HUES48 (cell line): Measurements from ENCODE around the gene IL36RN.

ENCODE experiments used
- H3K27ac ChIP-seq: one replicate; pipeline ENCODE4 v1.7.0; 2013; ENCODE audit warnings: low read depth, low read length, inconsistent platforms
- H3K27me3 ChIP-seq: 2 replicates; pipeline ENCODE4 v1.6.1; 2013; ENCODE audit warnings: mild to moderate bottlenecking, low read length; ENCODE audit not compliant: control insufficient read depth, insufficient read depth
- H3K36me3 ChIP-seq: 2 replicates; pipeline ENCODE4 v1.6.1; 2013; ENCODE audit warnings: low read length; ENCODE audit not compliant: control insufficient read depth, insufficient read depth
- H3K4me1 ChIP-seq: 2 replicates; pipeline ENCODE4 v1.6.1; 2013; ENCODE audit warnings: mild to moderate bottlenecking, low read length; ENCODE audit not compliant: control insufficient read depth, insufficient read depth
- H3K4me3 ChIP-seq: 2 replicates; pipeline ENCODE4 v1.5.1; 2013; ENCODE audit warnings: mild to moderate bottlenecking, low read depth, low read length
- H3K9ac ChIP-seq: 2 replicates; pipeline ENCODE4 v1.6.1; 2013; ENCODE audit warnings: mild to moderate bottlenecking, low read depth, low read length, moderate library complexity
- H3K9me3 ChIP-seq: 2 replicates; pipeline ENCODE4 v1.6.1; 2013; ENCODE audit warnings: low read length; ENCODE audit not compliant: control insufficient read depth, insufficient read depth

IL36RN gene

DNA sequence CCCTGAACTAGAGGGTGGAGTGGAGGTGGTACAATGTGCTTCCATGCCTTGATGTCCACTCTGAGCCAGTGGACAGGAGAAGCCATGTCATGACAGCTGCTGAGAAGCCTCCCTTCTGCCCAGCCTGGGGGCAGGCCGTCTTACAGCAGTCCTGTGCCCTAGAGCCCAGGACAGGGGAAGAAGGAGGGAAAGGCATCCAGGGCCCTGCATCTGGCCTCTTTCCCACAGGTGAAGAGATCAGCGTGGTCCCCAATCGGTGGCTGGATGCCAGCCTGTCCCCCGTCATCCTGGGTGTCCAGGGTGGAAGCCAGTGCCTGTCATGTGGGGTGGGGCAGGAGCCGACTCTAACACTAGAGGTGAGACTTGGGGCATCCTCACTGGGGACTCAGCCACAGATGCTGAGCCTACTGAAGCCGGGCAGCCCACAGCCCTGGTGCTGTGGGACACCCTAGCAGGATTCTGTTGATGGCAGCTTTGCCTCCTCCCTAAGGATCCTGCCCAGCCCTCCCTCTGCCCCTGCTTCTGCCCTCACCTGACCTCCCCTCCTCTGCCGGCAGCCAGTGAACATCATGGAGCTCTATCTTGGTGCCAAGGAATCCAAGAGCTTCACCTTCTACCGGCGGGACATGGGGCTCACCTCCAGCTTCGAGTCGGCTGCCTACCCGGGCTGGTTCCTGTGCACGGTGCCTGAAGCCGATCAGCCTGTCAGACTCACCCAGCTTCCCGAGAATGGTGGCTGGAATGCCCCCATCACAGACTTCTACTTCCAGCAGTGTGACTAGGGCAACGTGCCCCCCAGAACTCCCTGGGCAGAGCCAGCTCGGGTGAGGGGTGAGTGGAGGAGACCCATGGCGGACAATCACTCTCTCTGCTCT, 3.1 kb downstream of the IL36RN start:
- H3K4me1 ChIP-seq, result no peaks in the 10 kb centered on the region
- H3K9me3 ChIP-seq, result peaks cover 5% of the 10 kb centered on the region; the same call in 1 of the 2 replicates
- no peak overlapping the region for H3K9ac ChIP-seq
- H3K36me3 ChIP-seq, result no peaks in the 10 kb centered on the region
- no peak overlapping the region for H3K27ac ChIP-seq
- no peak overlapping the region for H3K4me3 ChIP-seq
- no peaks in the 10 kb centered on the region for H3K27me3 ChIP-seq

GRCh38 chr2:113064281-113064680, 5.3 kb downstream of the IL36RN start:
- Histone ChIP-seq H3K9ac (no peak overlapping the region), H3K9me3 (peaks cover 7% of the 10 kb centered on the region; the same call in 1 of the 2 replicates), H3K27ac (no peak overlapping the region), H3K4me1 (no peaks in the 10 kb centered on the region), H3K27me3 (no peaks in the 10 kb centered on the region), H3K4me3 (no peak overlapping the region), H3K36me3 (no peaks in the 10 kb centered on the region)

- H3K36me3 ChIP-seq, result no peaks in the 10 kb centered on the region
- H3K9me3 ChIP-seq, result peaks cover 7% of the 10 kb centered on the region; the same call in 1 of the 2 replicates
- H3K27ac ChIP-seq, result no peak overlapping the region
- no peaks in the 10 kb centered on the region for H3K27me3 ChIP-seq
- no peak overlapping the region for H3K9ac ChIP-seq
- H3K4me1 ChIP-seq, result no peaks in the 10 kb centered on the region
- H3K4me3 ChIP-seq, result no peak overlapping the region
Observed at GRCh38 chr2:113064898-113065297, 5.9 kb downstream of the IL36RN start.

- Histone ChIP-seq H3K9ac (no peak within 1 kb of the TSS), H3K27ac (no peak within 1 kb of the TSS), H3K27me3 (no peaks in the 10 kb centered on the region), H3K4me3 (no peak within 1 kb of the TSS), H3K36me3 (no peaks in the 10 kb centered on the region), H3K9me3 (peaks cover 7% of the 10 kb centered on the region; the same call in 1 of the 2 replicates), H3K4me1 (no peaks in the 10 kb centered on the region)
Observed at GRCh38 chr2:113067681-113068080, 8.7 kb downstream of the IL36RN start, which contains the start of gene IL1F10. IL1F10 (plus strand) TSS chr2:113067970; CDS start chr2:113072739, 4,769 bp downstream.

DNA sequence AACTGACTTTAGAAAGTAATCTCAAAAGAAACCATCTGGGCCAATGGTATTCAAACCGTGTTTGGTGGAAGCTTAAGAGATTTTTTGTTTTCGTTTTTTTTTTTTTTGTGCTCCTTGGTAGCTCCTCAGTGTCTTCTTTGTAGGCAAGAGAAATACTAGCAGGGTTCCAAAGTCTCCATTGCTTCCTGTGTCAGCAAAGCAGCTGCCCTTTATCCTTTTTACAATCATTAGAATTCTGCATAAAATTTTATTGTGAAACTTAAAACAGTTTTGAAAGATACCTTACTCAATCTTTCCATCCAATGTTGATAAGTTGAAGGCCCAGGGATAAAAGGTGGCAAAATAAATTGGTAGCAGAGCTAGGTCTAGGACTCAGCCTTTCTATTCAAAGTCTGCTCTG, 9.3 kb downstream of the IL36RN start:
- H3K4me3 ChIP-seq, result no peak overlapping the region
- no peaks in the 10 kb centered on the region for H3K4me1 ChIP-seq
- H3K27me3 ChIP-seq, result no peaks in the 10 kb centered on the region
- H3K9ac ChIP-seq, result no peak overlapping the region
- peaks cover 7% of the 10 kb centered on the region; the same call in 1 of the 2 replicates for H3K9me3 ChIP-seq
- H3K36me3 ChIP-seq, result no peaks in the 10 kb centered on the region
- no peak overlapping the region for H3K27ac ChIP-seq

GRCh38 chr2:113068706-113069485, 9.9 kb downstream of the IL36RN start:
- no peak overlapping the region for H3K27ac ChIP-seq
- H3K4me3 ChIP-seq, result no peak overlapping the region
- H3K27me3 ChIP-seq, result no peaks in the 10 kb centered on the region
- no peaks in the 10 kb centered on the region for H3K4me1 ChIP-seq
- no peaks in the 10 kb centered on the region for H3K36me3 ChIP-seq
- H3K9me3 ChIP-seq, result peaks cover 7% of the 10 kb centered on the region; the same call in 1 of the 2 replicates
- H3K9ac ChIP-seq, result no peak overlapping the region

DNA sequence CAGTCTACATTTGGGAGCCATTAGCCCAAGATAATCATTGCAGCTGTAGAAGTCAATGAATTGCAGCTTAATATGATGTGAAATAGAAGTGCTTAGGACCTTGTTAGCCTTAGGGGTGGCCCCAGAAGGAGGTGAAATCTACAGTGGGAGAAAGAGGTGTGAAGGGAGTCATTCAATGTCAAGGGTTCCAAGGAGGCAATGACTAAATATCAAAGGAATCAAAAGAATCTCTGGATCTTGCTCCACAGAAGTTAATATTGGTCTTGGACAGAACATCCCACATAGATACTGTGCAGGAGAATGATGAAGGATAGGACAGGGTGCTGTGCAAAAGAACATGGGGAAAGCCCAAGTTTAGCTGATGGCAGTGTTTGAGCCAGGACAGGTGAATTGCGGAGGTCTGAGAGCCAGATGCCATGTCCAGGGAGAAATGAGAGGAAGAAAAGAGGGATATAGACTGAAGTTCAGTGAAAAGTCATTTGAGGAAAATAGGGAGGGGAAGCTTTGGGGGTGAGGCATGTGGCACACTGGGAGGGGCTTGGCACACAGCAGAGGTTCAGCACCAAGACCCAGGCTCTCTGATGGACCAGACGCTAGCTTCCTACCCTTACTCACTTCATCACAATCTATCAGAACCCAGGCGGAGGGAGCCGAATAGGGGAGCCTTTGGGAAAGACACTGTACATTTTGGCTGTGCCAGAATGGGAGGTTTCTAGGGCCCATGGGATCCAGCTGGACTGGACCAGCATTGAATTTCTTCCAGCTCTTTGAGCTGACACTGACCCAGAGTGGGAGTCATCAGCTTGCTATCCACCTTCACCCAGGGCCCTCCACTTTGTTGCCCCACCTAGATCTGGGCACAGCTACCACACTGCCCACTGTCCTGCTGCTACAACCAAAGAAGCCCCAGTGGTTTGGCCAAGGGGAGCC, 10.9 kb downstream of the IL36RN start:
- 0 out of 2 replicates have a peak, but pooled peaks cover 7% of the 10 kb centered on the region for H3K9me3 ChIP-seq
- H3K27ac ChIP-seq, result no peak overlapping the region
- H3K4me1 ChIP-seq, result no peaks in the 10 kb centered on the region

GRCh38 chr2:113070606-113070975, 11.6 kb downstream of the IL36RN start:
- Histone ChIP-seq H3K4me3 (no peak overlapping the region), H3K27ac (no peak overlapping the region), H3K36me3 (no peaks in the 10 kb centered on the region), H3K27me3 (no peaks in the 10 kb centered on the region), H3K4me1 (no peaks in the 10 kb centered on the region), H3K9ac (no peak overlapping the region), H3K9me3 (0 out of 2 replicates have a peak, but pooled peaks cover 3% of the 10 kb centered on the region)

More for the DNA sequence above, 10.9 kb downstream of the IL36RN start:
- Histone ChIP-seq H3K4me3 (no peak overlapping the region), H3K36me3 (no peaks in the 10 kb centered on the region), H3K27me3 (no peaks in the 10 kb centered on the region), H3K9ac (no peak overlapping the region)

GRCh38 chr2:113072584-113072983, 13.6 kb downstream of the IL36RN start:
- Histone ChIP-seq H3K9ac (no peak overlapping the region), H3K4me3 (no peak overlapping the region), H3K4me1 (no peaks in the 10 kb centered on the region), H3K9me3 (no peaks in the 10 kb centered on the region), H3K27ac (no peak overlapping the region), H3K36me3 (no peaks in the 10 kb centered on the region), H3K27me3 (no peaks in the 10 kb centered on the region)

GRCh38 chr2:113073325-113073834, 14.4 kb downstream of the IL36RN start:
- Histone ChIP-seq H3K9me3 (no peaks in the 10 kb centered on the region), H3K4me3 (no peak overlapping the region), H3K4me1 (no peaks in the 10 kb centered on the region), H3K36me3 (no peaks in the 10 kb centered on the region), H3K27me3 (no peaks in the 10 kb centered on the region), H3K9ac (no peak overlapping the region), H3K27ac (no peak overlapping the region)
